Peyer's patch (tissue), 4 donors: ENCODE measurements around the gene HRNR. TPM values are rescaled to one million over a fixed set of nuclear protein-coding genes. Genes with fewer than 3 reads are reported as not detected.

Experiments used
- DNase-seq, 3 donors: peaks; one replicate each; pipeline ENCODE4 v3.0.0-alpha.2; 2017 to 2019
- H3K27ac ChIP-seq, 4 donors: fragments of 200-600 bp; sonication (generic); one replicate each; pipeline ENCODE4 v1.5.1; 2016 to 2019
- H3K27me3 ChIP-seq, 2 donors: fragments of 200-600 bp; sonication (generic); one replicate each; pipeline ENCODE4 v1.5.1; 2019
- H3K36me3 ChIP-seq, 3 donors: fragments of 200-600 bp; sonication (generic); one replicate each; pipeline ENCODE4 v1.5.1; 2016 to 2019
- H3K4me1 ChIP-seq, 4 donors: fragments of 200-600 bp; sonication (generic); one replicate each; pipeline ENCODE4 v1.5.1; 2016 to 2019
- H3K4me3 ChIP-seq, 4 donors: fragments of 200-600 bp; sonication (generic); 1 replicate in 3 of 4; 2 replicates in 1 of 4; pipeline ENCODE4 v1.5.1; 2016 to 2019; ENCODE audit warnings: mild to moderate bottlenecking in 1 of 4
- H3K9me3 ChIP-seq, 4 donors: fragments of 200-600 bp; sonication (generic); one replicate each; pipeline ENCODE4 v1.5.1; 2016 to 2019; ENCODE audit warnings: mild to moderate bottlenecking in 1 of 4
- POLR2A ChIP-seq, 2 donors: fragments of 450-650 bp; IDR thresholded peaks; one replicate each; pipeline ENCODE4 v1.5.1; 2017; ENCODE audit warnings: antibody characterized with exemption in 2 of 2, mild to moderate bottlenecking in 2 of 2, moderate library complexity in 2 of 2
- total RNA-seq, 4 donors: library from RNA; depleted of rRNA; stranded (reverse); fragments of >200 nt; gene quantifications; one replicate each; pipeline ENCODE4 v1.1.0, GENCODE V29; 2016
- TF ChIP-seq, protein P1 (sequence below), 6 experiments: fragments of 450-650 bp in 4 of 6; fragments of 200-600 bp in 2 of 6; sonication (generic) in 1 of 6; IDR thresholded peaks; one replicate each; pipeline ENCODE4 v1.5.1; 2017 to 2019; ENCODE audit warnings: antibody characterized with exemption in 6 of 6, mild to moderate bottlenecking in 3 of 6, moderate library complexity in 1 of 6

The HRNR gene
- total RNA-seq, 4 donors from 2014 or later: not detected

DNA sequence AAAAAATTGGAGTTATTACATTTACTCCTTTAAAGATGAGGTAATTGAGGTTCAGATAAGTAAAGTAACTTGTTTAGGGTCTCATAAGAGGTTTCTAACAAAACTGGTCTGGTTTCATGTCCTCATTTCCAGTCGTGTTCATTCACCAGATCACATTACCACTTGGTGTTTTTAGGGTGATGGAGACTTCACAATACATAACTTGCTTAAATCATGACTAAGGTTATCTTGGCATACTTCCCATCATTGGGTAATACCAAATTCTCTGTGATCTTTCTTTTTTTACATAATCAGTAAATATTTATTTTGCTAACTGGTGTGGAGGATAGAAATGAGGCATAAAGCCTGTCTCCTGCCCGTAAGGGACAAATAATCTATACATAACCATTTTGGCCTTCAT, 33.4 kb downstream of the HRNR start:
- no peaks in the 10 kb centered on the region for H3K36me3 ChIP-seq
- no peaks in the 10 kb centered on the region for H3K27me3 ChIP-seq
- no peak overlapping the region for H3K27ac ChIP-seq
- no peak for DNase-seq
- H3K4me1 ChIP-seq: peaks cover 0 to 7% (median 0%) of the 10 kb centered on the region in 4 donors
- TF ChIP-seq, protein P1, sequence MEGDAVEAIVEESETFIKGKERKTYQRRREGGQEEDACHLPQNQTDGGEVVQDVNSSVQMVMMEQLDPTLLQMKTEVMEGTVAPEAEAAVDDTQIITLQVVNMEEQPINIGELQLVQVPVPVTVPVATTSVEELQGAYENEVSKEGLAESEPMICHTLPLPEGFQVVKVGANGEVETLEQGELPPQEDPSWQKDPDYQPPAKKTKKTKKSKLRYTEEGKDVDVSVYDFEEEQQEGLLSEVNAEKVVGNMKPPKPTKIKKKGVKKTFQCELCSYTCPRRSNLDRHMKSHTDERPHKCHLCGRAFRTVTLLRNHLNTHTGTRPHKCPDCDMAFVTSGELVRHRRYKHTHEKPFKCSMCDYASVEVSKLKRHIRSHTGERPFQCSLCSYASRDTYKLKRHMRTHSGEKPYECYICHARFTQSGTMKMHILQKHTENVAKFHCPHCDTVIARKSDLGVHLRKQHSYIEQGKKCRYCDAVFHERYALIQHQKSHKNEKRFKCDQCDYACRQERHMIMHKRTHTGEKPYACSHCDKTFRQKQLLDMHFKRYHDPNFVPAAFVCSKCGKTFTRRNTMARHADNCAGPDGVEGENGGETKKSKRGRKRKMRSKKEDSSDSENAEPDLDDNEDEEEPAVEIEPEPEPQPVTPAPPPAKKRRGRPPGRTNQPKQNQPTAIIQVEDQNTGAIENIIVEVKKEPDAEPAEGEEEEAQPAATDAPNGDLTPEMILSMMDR (IDR thresholded peaks at IDR 0.05): no peak
- no peak for TF ChIP-seq POLR2A (IDR thresholded peaks at IDR 0.05)
- H3K4me3 ChIP-seq: no peak overlapping the region
- H3K9me3 ChIP-seq: no peaks in the 10 kb centered on the region

DNA sequence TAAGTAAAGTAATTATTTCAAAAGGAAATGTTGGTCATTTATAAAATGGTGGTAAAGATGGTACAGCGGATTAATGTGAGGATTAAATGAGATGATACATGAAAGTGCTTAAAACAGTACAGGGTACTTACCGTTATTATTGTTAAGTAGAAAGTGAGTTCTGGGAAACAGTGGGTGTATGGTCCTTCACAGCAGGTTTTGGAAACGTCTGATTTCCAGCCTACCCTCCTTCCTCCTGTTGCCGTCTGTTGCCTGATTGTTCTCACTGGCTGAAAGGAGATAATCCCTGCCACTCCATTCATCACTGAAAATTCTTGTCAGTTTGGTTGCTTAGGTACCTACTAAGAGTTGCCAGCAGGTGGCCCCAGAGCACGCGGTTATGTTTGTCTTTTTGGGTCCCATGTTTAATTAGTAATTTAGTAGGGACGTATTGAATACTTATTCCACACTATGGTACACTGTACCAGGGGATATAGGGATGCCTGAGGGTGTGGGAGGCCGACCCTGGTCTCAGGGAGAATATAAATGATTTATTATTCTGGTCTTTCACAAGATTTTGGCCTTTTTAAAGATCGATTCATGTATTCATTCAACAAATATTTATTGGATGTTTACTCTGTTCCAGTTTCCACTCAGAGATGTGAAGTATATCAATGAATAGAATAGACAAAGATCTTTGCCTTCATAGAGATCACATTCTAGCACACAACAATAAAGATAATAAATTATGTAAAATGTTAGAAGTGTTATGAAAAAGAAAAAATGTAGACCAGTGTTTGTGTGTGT, 34.1 kb downstream of the HRNR start:
- Histone ChIP-seq H3K27ac (no peak overlapping the region), H3K36me3 (no peaks in the 10 kb centered on the region), H3K27me3 (no peaks in the 10 kb centered on the region), H3K4me3 (peak overlapping the region in 2 of 4 donors; percentile 59 to 60), H3K9me3 (no peaks in the 10 kb centered on the region), H3K4me1 (peaks cover 0 to 7% (median 0%) of the 10 kb centered on the region in 4 donors)
- DNase-seq: peak in 2 of 3 donors; percentile 59 to 80
- TF ChIP-seq, protein P1 (IDR thresholded peaks at IDR 0.05): peak; percentile 57 to 69 (median 67)
- TF ChIP-seq POLR2A (IDR thresholded peaks at IDR 0.05): no peak

DNA sequence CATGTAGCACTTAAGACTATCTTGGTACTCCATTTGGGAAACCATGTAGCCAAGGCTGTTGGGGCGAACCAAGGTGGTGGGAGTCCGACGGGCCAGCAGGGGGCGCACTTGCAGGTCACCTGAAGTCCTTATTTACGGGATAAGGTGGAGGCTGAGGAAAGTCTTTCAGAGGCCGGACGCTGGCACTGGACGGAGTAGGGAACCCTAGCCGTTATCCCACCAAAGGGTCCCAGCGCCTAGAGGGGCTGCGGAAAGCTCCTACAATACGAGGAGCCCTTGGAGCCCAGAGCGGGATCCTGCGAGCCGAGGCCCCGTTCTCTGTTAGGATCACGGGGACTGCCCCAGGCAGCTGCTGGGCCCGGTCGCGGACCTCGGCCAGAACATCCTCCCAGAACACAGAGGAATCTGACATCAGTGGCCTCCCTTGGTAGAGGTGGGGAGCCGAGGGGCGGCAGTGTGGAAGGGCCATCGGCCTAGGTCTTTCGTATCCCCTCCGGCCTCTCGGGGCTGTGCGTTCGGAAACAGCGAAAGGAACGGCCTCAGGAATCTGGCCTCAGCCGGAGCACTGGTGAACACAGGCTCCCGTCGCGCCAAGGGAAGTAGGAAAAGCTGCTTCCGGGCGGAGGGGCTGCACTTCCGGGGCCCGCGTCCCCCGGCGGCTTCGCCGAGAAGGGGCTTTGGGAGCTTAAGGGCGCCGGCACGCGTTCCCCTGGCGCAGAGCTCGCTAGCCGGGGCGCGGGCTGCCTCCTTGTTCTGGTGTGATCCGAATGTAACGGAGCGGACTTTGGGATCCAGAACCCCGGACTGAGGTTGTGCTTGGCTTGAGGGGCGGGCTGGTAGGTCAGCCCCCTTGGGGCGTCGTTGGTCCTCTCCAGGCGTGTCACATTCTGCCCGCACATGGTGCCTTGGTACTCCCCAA, 35.1 kb downstream of the HRNR start:
- no peak for TF ChIP-seq POLR2A (IDR thresholded peaks at IDR 0.05)
- TF ChIP-seq, protein P1 (IDR thresholded peaks at IDR 0.05): peak; percentile 64 to 87 (median 68)
- Histone ChIP-seq H3K27me3 (no peaks in the 10 kb centered on the region), H3K27ac (peak overlapping the region in 3 of 4 donors; percentile 1 to 45 (median 25)), H3K4me1 (peaks cover 0 to 7% (median 0%) of the 10 kb centered on the region in 4 donors), H3K36me3 (no peaks in the 10 kb centered on the region), H3K9me3 (no peaks in the 10 kb centered on the region), H3K4me3 (peak overlapping the region; percentile 32 to 60 (median 51))
- peak; percentile 66 to 90 (median 82) for DNase-seq

DNA sequence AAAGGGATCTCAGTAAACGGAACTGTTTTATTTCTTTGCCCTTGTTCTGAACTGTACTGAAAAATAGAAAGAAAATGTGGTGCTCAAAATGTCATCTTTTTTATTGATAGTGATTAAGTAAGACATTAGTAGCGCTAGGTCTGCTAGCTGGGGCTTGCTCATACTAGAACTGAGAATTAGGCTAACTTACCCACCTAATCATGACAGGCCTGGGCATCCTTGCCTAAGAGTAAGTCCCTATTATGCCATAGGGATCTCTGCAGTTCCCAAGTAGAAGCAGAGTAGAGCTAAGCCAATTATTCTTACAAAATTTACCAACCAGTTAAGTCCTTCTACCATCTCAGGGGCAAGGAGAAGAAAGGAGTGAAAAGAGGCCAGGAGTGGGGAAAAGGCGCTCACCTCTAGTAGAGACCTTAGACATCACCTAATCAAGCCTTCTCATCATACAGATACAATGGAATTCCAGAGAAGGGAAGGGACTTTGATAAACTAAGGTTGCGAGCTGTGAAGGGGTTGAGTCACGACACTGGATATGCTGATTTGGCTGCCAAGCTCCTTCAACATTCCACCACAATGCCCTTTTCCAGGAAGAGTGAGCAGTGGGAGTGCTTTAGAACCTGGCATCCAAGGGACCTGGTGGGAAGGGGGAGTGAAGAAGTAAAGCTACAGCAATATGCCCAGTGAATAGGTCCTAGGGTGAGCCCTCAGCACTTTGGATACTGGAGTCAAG, 37.3 kb downstream of the HRNR start:
- H3K9me3 ChIP-seq: no peaks in the 10 kb centered on the region
- no peaks in the 10 kb centered on the region for H3K27me3 ChIP-seq
- DNase-seq: no peak
- TF ChIP-seq, protein P1 (IDR thresholded peaks at IDR 0.05): no peak
- TF ChIP-seq POLR2A (IDR thresholded peaks at IDR 0.05): no peak
- H3K4me3 ChIP-seq: no peak overlapping the region
- peaks cover 0 to 7% (median 0%) of the 10 kb centered on the region in 4 donors for H3K4me1 ChIP-seq
- H3K36me3 ChIP-seq: no peaks in the 10 kb centered on the region
- no peak overlapping the region for H3K27ac ChIP-seq
